ENCODE data around the gene KCNMB1.

DNA sequence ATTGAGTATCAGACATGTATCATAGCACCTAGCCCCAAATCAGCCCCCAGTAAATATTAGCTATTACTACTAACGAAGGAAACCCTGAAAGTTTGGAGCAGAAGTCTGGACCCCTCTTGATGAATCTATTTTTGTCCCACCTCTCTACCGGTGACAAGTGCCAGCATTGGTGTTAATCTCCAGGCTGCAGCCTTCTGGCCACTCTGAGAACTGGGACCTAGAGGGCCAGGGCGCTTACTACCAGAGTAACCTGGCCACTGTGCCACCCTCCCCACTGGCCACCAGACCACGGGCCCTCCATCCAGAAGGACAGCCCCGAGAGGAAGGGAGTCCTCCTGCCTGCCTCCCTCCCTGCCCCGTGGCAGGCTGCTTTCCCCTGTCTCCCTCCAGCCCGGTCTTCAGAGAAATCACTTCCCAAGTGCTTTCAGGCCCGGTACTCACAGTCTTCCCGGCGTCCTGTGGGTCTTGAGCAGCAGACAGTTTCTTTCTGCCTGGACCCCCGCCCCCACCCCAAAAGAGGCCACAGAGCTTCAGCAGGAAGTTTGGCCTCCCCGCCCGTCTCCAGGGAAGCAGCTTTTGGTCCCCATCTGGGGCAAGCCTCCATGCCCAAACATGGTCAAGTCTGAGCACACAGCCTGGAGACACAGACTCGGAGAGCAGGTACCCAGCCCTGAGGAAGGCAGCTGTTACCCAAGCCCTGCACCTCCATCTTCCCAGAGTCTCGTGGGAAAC lies at the start of gene KCNMB1:
- TF ChIP-seq, protein P1, sequence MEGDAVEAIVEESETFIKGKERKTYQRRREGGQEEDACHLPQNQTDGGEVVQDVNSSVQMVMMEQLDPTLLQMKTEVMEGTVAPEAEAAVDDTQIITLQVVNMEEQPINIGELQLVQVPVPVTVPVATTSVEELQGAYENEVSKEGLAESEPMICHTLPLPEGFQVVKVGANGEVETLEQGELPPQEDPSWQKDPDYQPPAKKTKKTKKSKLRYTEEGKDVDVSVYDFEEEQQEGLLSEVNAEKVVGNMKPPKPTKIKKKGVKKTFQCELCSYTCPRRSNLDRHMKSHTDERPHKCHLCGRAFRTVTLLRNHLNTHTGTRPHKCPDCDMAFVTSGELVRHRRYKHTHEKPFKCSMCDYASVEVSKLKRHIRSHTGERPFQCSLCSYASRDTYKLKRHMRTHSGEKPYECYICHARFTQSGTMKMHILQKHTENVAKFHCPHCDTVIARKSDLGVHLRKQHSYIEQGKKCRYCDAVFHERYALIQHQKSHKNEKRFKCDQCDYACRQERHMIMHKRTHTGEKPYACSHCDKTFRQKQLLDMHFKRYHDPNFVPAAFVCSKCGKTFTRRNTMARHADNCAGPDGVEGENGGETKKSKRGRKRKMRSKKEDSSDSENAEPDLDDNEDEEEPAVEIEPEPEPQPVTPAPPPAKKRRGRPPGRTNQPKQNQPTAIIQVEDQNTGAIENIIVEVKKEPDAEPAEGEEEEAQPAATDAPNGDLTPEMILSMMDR (IDR thresholded peaks at IDR 0.05), result no peak
- TF ChIP-seq POLR2A (IDR thresholded peaks at IDR 0.05), result no peak
